ENCODE measurements around the gene AHNAK.

Gene AHNAK

GRCh38 chr11:62496676-62497075 is 49.9 kb downstream of the AHNAK start:
- no peak for DNase-seq (ENCODE audit: low spot score)

GRCh38 chr11:62494246-62494645 is 52.4 kb downstream of the AHNAK start:
- DNase-seq (ENCODE audit: low spot score) = no peak

- no peak for DNase-seq (ENCODE audit: low spot score)
Observed at GRCh38 chr11:62493801-62494200, 52.8 kb downstream of the AHNAK start.

- no peak for DNase-seq (ENCODE audit: low spot score)
Observed at GRCh38 chr11:62492586-62492985, 54.0 kb downstream of the AHNAK start.

GRCh38 chr11:62491571-62492329 is 54.9 kb downstream of the AHNAK start:
- no peak for DNase-seq (ENCODE audit: low spot score)

GRCh38 chr11:62489204-62489603 is 57.4 kb downstream of the AHNAK start:
- DNase-seq (ENCODE audit: low spot score) = no peak

- no peak for DNase-seq (ENCODE audit: low spot score)
Observed at GRCh38 chr11:62487738-62488551, 58.7 kb downstream of the AHNAK start.

GRCh38 chr11:62487136-62487535 is 59.5 kb downstream of the AHNAK start:
- no peak for DNase-seq (ENCODE audit: low spot score)

GRCh38 chr11:62484352-62484751 is 62.3 kb downstream of the AHNAK start:
- DNase-seq (ENCODE audit: low spot score) = no peak

- no peak for DNase-seq (ENCODE audit: low spot score)
Observed at GRCh38 chr11:62482753-62483152, 63.9 kb downstream of the AHNAK start.

GRCh38 chr11:62479631-62480201 is 66.9 kb downstream of the AHNAK start:
- DNase-seq (ENCODE audit: low spot score) = no peak

GRCh38 chr11:62477927-62478326 is 68.7 kb downstream of the AHNAK start:
- DNase-seq (ENCODE audit: low spot score) = no peak

GRCh38 chr11:62472063-62472884 is 74.3 kb downstream of the AHNAK start:
- DNase-seq (ENCODE audit: low spot score) = no peak

- DNase-seq (ENCODE audit: low spot score) = no peak
Observed at GRCh38 chr11:62471603-62472002, 75.0 kb downstream of the AHNAK start.

GRCh38 chr11:62468577-62468976 is 78.0 kb downstream of the AHNAK start:
- no peak for DNase-seq (ENCODE audit: low spot score)

- DNase-seq (ENCODE audit: low spot score) = no peak
Observed at GRCh38 chr11:62466444-62466843, 80.2 kb downstream of the AHNAK start.

- DNase-seq (ENCODE audit: low spot score) = no peak
Observed at GRCh38 chr11:62464655-62465054, 82.0 kb downstream of the AHNAK start.

- no peak for DNase-seq (ENCODE audit: low spot score)
Observed at GRCh38 chr11:62463121-62463542, 83.5 kb downstream of the AHNAK start.

GRCh38 chr11:62462508-62462892 is 84.1 kb downstream of the AHNAK start:
- no peak for DNase-seq (ENCODE audit: low spot score)

GRCh38 chr11:62461740-62462507 is 84.7 kb downstream of the AHNAK start:
- DNase-seq (ENCODE audit: low spot score) = no peak

- DNase-seq (ENCODE audit: low spot score) = no peak
Observed at GRCh38 chr11:62459080-62459479, 87.5 kb downstream of the AHNAK start.
